CD4-positive, alpha-beta T cell treated with Interleukin-6 at 100 ng/mL for 8 hours (primary cell): ENCODE measurements around the gene TSPAN3.

Source experiments
- DNase-seq: peaks from one replicate; pipeline ENCODE4 v3.0.0-alpha.2; 2020; ENCODE audit warnings: mixed read lengths, low spot score

The TSPAN3 gene

GRCh38 chr15:77070495-77071304 lies at the start of gene TSPAN3:
TSS of gene TSPAN3 (minus strand) at chr15:77071109. CDS start at chr15:77070954, 155 bp downstream.
- peak; percentile 92 for DNase-seq

DNA sequence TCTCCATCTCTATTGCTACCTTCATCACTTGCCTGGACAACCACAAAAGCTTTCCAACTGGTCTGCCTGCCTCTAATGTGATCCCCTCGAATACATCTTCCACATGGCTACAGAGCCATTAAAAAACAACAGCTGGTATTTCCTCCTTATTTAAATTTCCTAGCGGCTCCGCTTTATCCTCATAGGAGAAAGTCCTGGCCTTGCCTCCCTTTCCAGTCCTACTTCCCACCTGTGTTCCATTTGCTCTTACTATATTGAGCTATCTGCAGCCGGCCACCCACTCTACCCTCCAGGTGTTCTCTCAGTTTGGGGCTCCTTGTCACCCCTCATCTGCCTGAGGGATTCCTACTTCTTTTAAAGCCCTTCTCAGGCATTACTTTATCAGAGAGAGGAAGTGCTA lies 49.7 kb upstream of the TSPAN3 start:
- no peak for DNase-seq

DNA sequence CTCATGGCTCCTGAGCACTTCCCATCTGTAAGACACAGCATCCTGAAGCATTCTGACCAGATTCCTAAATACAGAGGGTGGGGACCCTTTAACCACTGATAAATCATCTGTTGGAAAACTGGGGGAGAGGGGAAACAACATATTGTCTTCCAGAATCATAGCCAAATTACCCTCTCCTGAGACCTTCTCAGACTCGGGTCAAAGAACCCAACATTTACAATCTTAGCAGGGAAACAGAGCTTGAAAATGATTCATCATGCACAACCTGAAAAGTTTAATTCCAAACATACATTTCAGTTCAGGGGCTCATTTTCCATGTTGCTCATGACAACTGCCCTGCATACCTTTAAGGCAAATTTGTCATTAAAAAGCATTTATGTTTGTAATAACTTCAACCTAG lies 48.5 kb upstream of the TSPAN3 start:
- no peak for DNase-seq

GRCh38 chr15:77118882-77119321 lies 48.0 kb upstream of the TSPAN3 start:
- peak; percentile 44 for DNase-seq

- DNase-seq: no peak
Observed at GRCh38 chr15:77115179-77115578, 44.3 kb upstream of the TSPAN3 start.

DNA sequence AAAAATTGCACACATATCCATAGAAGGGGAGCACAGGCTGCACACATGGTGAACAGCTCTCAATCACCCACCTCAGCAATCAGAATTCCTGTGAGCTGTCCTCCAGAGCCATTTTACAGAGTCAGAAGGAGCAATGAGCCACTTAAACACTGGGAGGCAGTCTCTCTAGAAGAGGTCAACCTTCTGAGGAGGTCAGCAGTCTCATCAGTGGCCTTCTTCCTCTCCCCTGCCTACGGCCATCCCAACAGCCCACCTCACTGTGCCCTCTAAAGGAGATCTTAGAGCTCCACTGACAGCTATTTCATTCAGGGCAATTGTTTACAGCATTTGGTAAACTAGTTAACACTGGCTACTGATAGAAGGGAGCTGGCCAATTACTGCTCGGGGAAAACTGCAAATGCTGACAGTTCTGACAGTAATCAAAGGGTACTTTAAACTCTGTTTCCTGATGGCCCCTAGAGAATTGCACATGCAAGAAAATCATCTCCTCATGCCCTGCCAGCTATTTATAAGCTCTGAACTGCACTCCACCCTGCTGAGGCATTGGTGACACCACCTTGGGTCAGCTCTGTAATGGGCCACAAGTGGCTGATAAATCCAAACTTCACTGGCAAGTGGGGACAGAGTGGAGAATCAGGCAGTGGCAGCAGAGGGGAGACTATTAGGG lies 42.1 kb upstream of the TSPAN3 start:
- DNase-seq: no peak

GRCh38 chr15:77111789-77112188 lies 40.9 kb upstream of the TSPAN3 start:
- DNase-seq: no peak

- DNase-seq: peak; percentile 17
Observed at GRCh38 chr15:77107531-77108355, 36.8 kb upstream of the TSPAN3 start.

DNA sequence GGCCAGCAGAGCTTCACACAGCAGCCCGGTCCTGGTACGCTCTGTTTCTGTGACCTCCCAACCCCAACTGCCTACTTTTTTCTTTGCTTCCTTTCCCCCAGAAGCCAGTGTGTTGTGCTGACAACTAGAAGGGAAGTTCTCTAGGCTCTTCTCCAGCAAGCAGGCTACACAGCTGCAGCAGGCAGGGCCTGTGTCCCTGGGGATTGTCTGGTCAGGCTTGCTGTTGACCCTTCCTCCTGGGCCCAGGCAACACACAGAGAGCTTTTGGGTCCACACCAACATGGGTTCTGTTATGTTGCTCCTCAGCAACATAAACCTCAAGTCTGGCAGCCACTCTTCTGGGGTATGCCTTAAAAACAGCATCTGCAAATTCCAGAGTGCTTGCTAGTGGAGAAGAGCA lies 36.2 kb upstream of the TSPAN3 start:
- no peak for DNase-seq

GRCh38 chr15:77104155-77104554 lies 33.2 kb upstream of the TSPAN3 start:
- DNase-seq: no peak

DNA sequence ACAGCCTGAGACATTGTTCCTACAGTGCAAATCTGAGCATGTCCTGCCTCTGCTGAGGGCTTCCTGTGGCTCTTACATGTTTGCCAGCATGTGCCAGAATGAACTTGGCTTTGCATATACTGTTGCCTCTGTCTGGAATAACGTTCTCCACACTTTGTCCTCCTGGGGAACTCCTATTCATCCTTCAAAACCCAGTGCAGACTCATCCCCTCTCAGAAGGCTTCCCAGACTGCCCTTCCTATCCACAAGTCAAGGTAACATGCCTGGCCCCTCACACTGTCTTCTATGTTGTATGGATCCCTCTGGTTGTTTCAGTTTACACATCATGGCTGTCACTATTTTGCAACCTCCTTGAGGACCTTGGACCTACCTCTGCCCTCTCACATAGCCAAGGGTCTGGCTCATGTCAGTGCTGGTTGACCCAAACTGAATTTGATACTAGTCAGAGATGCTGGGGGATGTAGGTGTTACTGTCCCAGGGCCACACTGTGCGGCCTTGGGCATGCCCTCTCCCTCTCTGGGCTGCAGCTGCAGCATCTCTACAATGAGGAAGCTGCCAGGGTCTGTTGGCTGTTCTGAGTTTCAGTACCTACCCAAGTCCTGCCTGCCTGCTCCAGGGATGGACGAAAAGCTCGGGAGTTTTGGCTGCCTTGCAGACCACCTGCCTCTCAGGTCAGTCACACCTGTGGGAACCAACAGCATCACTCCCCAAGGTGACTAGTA lies 29.0 kb upstream of the TSPAN3 start:
- DNase-seq: no peak

- no peak for DNase-seq
Observed at GRCh38 chr15:77098572-77098971, 27.7 kb upstream of the TSPAN3 start.

GRCh38 chr15:77097921-77098320 lies 27.0 kb upstream of the TSPAN3 start:
- no peak for DNase-seq

- DNase-seq: no peak
Observed at GRCh38 chr15:77097248-77097721, 26.4 kb upstream of the TSPAN3 start.

DNA sequence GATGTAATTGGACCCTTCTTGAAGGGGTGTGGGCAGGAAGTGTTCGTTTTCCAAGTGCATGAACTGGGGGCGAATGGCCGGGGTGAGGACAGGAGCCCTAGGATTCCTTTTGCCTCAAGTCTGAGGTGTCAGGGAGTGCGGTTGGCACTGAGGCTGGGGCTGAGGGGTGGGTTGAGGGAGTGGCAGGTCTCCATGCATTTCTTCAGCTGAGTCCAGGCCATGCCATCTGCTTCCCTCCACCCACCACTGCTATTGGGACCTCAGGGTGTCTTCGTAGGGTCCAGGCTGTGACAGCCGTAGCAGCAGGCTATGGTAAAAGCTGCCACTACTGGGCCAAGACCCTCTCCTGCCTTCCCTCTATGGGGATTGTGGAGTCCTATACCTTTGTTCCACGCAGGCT lies 25.6 kb upstream of the TSPAN3 start:
- no peak for DNase-seq

GRCh38 chr15:77096138-77096537 lies 25.2 kb upstream of the TSPAN3 start:
- no peak for DNase-seq

DNA sequence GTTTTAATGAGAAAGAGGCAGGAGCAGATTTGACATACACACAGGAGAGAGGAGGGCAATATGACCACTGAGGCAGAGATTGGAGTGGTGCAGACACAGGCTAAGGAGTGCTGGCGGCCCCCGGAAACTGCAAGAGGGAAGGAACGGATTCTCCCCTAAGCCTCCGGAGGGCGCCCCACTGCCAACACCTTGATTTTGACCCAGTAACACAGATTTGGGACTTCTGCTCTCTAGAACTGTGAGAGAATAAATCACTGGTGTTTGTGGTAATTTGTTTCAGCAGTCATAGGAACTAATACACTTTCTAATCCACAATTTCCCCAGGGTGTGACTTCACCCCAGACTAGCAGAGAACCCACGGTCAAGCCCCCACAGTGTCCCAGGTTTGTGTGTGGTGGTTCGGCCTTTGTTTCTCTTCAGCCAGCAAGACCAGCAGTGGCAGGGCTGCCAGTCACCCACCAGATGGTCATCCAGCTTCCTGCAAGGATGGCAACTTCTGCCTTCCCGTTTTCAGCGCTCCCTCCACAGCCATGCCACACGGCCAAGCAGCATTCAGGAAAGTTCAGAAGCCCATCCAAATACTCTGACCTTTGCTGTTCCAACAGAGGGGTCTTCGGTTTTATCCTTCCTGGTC lies 23.6 kb upstream of the TSPAN3 start:
- no peak for DNase-seq

- DNase-seq: no peak
Observed at GRCh38 chr15:77093436-77093835, 22.5 kb upstream of the TSPAN3 start.

DNA sequence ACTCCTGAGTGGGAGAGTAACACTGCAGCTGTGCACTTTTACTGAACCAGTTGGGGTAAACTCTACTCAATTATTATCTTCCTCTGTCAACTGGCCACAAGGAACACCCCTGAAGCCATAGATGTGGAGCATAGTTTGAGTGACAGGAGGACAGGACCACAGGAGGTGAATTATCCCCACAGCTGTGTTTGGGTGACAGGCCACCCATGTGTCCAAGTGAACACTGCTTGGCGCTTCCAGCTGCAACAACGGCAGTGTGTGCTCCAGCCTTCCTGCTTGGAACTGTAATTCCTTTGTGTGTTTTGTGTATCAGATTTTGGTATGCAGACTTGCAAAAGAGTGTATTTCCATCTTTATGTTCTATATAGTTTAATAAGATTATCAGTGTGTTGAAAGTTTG lies 20.2 kb upstream of the TSPAN3 start:
- DNase-seq: no peak

DNA sequence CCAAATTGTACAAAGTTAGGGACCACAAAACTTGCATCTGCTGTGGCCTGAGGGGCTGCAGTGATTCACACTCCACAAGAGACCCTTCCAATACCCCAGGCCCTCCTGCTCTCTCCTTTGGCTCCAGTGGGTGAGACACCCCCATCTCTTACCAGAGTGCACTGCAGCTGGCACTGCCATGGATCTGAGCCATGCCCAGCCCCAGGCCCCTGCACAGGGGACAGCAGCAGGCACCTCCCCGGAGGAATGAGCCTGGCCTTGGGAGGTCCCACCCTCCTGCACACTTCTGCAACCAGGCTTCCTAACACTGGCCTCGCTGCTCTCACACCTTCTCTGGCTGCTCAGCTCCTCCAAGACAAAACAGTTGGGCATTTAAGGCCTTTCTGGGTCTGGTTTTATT lies 16.3 kb upstream of the TSPAN3 start:
- DNase-seq: no peak

DNA sequence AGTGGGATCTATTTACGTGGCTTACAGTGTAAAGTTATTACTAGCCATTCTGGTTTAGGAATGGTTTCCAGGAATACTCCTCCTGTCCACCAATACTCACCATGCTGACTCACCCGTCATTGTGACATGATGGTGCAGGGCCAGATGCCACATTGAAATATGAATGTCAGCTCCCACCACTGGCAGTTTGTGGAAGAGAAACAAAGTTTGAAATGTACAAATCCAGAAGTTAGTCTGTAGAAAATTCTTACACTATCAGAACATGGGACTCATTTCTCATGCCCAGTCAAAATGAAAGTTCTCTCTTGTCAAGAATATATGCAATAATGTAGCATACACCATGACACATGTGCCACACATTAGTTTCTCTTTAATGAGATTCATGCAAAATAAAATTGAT lies 14.4 kb upstream of the TSPAN3 start:
- no peak for DNase-seq
